ENCODE results near the gene IZUMO4.
"Not testable (repeated sequence)": the region's sequence is repeated elsewhere in the genome, so short reads cannot be mapped to it uniquely, and the experiment has no call there.

Gene IZUMO4

DNA sequence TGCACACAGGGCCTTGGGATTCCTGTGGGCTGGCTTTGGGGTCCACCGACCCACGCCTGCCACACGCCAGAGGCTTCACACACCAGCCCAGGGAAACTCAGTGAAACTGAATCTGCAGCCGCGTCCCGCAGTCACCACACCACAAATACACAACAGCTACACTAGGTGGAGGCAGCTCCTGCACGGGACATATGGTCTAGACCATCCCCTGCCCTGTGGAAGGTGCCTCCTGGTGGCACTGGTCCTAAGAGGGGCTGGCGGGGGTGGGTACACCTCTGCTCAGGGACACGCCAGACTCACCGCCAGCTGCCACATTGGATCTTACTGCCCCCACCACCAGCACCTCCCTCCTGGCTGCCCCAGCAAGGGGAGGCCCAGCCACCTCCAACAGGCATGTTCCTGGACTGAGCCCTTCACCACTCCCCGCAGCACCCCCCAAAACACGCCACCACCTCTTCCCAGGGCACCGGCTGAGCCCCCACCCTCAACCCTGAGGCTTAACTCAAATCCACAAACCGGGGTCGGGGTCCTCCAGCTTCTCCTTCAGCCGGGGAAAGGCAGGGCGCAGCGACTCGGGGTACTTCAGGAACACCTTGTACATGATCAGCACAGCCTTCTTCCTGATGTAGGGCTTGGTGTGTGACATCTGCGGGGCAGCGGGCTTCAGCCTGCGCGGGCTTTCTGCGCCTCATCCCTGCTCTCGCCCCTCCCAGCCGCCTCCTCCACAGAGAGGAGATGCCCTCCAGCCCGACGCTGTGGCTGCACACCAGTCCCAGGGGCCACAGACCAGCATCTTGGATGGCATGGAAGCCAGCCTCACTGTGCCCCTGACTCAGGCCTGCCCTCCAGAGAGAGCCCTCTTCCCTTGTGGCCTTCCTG, 33.4 kb downstream of the IZUMO4 start:
- Mint-ChIP-seq H3K27ac (no peak overlapping the region), H3K27me3 (ENCODE audit: low read depth) (no peaks in the 10 kb centered on the region), H3K36me3 (ENCODE audit: low read depth) (peaks cover 26% of the 10 kb centered on the region), H3K4me3 (no peak overlapping the region), H3K4me1 (no peaks in the 10 kb centered on the region), H3K9me3 (no peaks in the 10 kb centered on the region)
- TF ChIP-seq CTCF (IDR thresholded peaks at IDR 0.05; ENCODE audit: unreplicated experiment in 3 of 3): no peak

GRCh38 chr19:2131012-2131975, 34.6 kb downstream of the IZUMO4 start:
- H3K27ac Mint-ChIP-seq; H3K27me3 Mint-ChIP-seq (ENCODE audit: low read depth); H3K4me1 Mint-ChIP-seq; H3K9me3 Mint-ChIP-seq; H3K4me3 Mint-ChIP-seq: not testable (repeated sequence)
- H3K36me3 Mint-ChIP-seq (ENCODE audit: low read depth): peaks cover 25% of the 10 kb centered on the region

DNA sequence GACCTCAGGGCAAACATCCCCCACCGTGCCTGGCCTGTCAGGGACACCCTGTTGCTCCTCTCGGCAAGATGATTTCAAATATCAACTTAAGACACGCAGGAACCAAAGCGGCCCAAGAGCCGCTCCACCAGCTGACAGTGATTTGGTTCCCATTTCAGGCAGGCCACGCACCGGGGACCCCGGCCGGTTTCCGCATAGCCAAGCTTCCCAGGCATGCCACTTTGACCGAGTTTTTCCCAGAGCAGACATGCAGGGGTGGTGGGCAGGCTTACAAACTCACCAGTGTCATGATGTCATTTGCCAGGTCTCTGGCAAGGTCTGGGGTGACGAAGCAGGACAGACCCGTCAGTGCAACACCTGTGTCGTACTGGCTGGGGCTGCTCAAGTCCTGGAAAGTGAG, 35.5 kb downstream of the IZUMO4 start:
- Mint-ChIP-seq H3K27ac (no peak overlapping the region), H3K4me3 (no peak overlapping the region)
- no peak for TF ChIP-seq CTCF (IDR thresholded peaks at IDR 0.05; ENCODE audit: unreplicated experiment in 3 of 3)

DNA sequence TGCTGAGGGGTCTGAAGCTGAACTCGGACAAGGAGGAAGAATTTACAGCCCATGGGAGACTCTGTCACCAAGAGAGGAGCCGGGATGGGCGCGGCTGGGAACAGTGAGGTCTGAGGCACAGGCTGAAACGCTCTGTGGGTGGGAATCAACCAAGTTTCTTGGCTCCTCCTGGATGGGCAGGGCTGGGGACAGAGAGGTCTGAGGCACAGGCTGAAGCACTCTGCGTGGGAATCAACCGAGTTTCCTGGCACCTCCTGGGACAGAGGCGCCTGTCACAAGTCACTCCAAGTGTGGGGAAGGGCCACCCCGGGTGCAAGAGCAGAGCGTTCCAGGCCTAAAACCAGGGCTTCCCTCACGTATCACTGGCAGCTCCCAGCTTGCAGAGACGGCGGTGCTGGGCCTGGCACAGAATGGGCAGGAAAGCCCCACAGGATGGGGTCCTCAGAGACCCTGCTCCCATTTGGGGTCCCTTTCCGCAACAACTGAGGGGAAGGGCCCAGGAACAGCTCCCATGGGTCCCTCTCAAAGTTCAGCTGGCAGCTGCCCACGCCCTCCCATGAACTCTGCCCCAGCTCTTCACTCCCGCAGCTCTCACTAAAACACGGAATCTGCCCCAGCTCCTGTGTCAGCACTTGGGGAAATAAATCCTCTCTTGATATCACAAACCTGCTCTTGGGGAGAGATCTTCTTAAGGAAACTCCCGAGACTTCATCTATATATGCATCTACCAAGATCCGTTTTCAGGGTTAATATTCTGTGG, 36.2 kb downstream of the IZUMO4 start:
- Mint-ChIP-seq H3K27ac (no peak overlapping the region), H3K27me3 (ENCODE audit: low read depth) (no peaks in the 10 kb centered on the region), H3K36me3 (ENCODE audit: low read depth) (peaks cover 29% of the 10 kb centered on the region), H3K9me3 (no peaks in the 10 kb centered on the region), H3K4me1 (no peaks in the 10 kb centered on the region), H3K4me3 (no peak overlapping the region)
- no peak for TF ChIP-seq CTCF (IDR thresholded peaks at IDR 0.05; ENCODE audit: unreplicated experiment in 3 of 3)

More for the DNA sequence above, 35.5 kb downstream of the IZUMO4 start:
- Mint-ChIP-seq H3K27me3 (ENCODE audit: low read depth) (no peaks in the 10 kb centered on the region), H3K4me1 (no peaks in the 10 kb centered on the region), H3K9me3 (no peaks in the 10 kb centered on the region), H3K36me3 (ENCODE audit: low read depth) (peaks cover 28% of the 10 kb centered on the region)

- Mint-ChIP-seq H3K9me3 (no peaks in the 10 kb centered on the region), H3K4me1 (peaks cover 21% of the 10 kb centered on the region), H3K27ac (no peak overlapping the region), H3K36me3 (ENCODE audit: low read depth) (peaks cover 42% of the 10 kb centered on the region), H3K27me3 (ENCODE audit: low read depth) (no peaks in the 10 kb centered on the region), H3K4me3 (no peak overlapping the region)
- TF ChIP-seq CTCF (IDR thresholded peaks at IDR 0.05; ENCODE audit: unreplicated experiment in 3 of 3): no peak
These were observed 39.0 kb downstream of the IZUMO4 start for GRCh38 chr19:2135474-2136402.
